HEK293 (cell line): ENCODE results near the gene PPFIA4.

Experiments used
- CTCF ChIA-PET: fragments of 350-600 bp; formaldehyde crosslinking; extraction: SDS; loops from one replicate; lab custom pipeline; 2021; ENCODE audit warnings: antibody characterized with exemption; lab: Yijun Ruan, JAX
- POLR2A ChIA-PET: fragments of 300-600 bp; formaldehyde crosslinking; extraction: SDS; loops from one replicate; lab custom pipeline; 2020; ENCODE audit warnings: antibody characterized with exemption, inconsistent platforms; lab: Yijun Ruan, JAX
- H3K27ac ChIP-seq: fragments of 200-500 bp; sonication (Bioruptor generic); 2 replicates; pipeline ENCODE4 v1.5.1; 2014; ENCODE audit warnings: low read depth, low read length, control low read depth, inconsistent platforms; ENCODE audit errors: extremely low read depth
- H3K36me3 ChIP-seq, 2 experiments: fragments of 200-500 bp in 1 of 2; sonication (Bioruptor generic) in 1 of 2; 1 replicate in 1 of 2; 2 replicates in 1 of 2; pipeline ENCODE4 v1.5.1; 2014 to 2017; ENCODE audit warnings: inconsistent platforms in 2 of 2, low read length in 2 of 2; ENCODE audit not compliant: control insufficient read depth in 2 of 2, insufficient read depth in 1 of 2
- H3K4me1 ChIP-seq: fragments of 200-500 bp; sonication (Bioruptor generic); 2 replicates; pipeline ENCODE4 v1.5.1; 2014; ENCODE audit warnings: mild to moderate bottlenecking, low read length, inconsistent platforms; ENCODE audit not compliant: control insufficient read depth, insufficient read depth
- H3K4me3 ChIP-seq: 2 replicates; pipeline ENCODE4 v1.5.1; 2011; ENCODE audit warnings: low read depth, mild to moderate bottlenecking, control low read depth, low read length, moderate library complexity
- H3K9me3 ChIP-seq: fragments of 200-500 bp; sonication (Bioruptor generic); 2 replicates; pipeline ENCODE4 v1.5.1; 2014; ENCODE audit warnings: low read depth, low read length, inconsistent platforms; ENCODE audit not compliant: control insufficient read depth, insufficient read depth
- GLIS2 ChIP-seq: fragments of 450-650 bp; formaldehyde crosslinking; IDR thresholded peaks from 2 replicates; pipeline ENCODE4 v1.5.1; 2016; ENCODE audit warnings: missing biosample characterization, missing genetic modification characterization
- OVOL3 ChIP-seq: fragments of 450-650 bp; formaldehyde crosslinking; IDR thresholded peaks from 2 replicates; pipeline ENCODE4 v1.5.1; 2016; ENCODE audit warnings: missing biosample characterization, missing genetic modification characterization
- PRDM2 ChIP-seq: fragments of 450-650 bp; formaldehyde crosslinking; IDR thresholded peaks from 2 replicates; pipeline ENCODE4 v1.5.1; 2016; ENCODE audit warnings: missing biosample characterization, missing genetic modification characterization, borderline replicate concordance
- RBAK ChIP-seq: fragments of 450-650 bp; formaldehyde crosslinking; IDR thresholded peaks from 2 replicates; pipeline ENCODE4 v1.5.1; 2016; ENCODE audit warnings: missing biosample characterization, missing genetic modification characterization
- SCRT2 ChIP-seq: fragments of 450-650 bp; formaldehyde crosslinking; IDR thresholded peaks from 2 replicates; pipeline ENCODE4 v1.5.1; 2016; ENCODE audit warnings: missing biosample characterization, missing genetic modification characterization
- TCF7L2 ChIP-seq: IDR thresholded peaks from 2 replicates; pipeline ENCODE4 v1.6.1; 2011; ENCODE audit warnings: low read depth, mild to moderate bottlenecking, inconsistent platforms, low read length, moderate library complexity, borderline replicate concordance
- YY2 ChIP-seq: fragments of 450-650 bp; formaldehyde crosslinking; IDR thresholded peaks from 2 replicates; pipeline ENCODE4 v1.5.1; 2016; ENCODE audit warnings: missing biosample characterization, missing genetic modification characterization
- ZBTB49 ChIP-seq: fragments of 450-650 bp; formaldehyde crosslinking; IDR thresholded peaks from 2 replicates; pipeline ENCODE4 v1.5.1; 2016; ENCODE audit warnings: missing biosample characterization, missing genetic modification characterization, low read depth
- ZNF175 ChIP-seq: fragments of 450-650 bp; formaldehyde crosslinking; IDR thresholded peaks from 2 replicates; pipeline ENCODE4 v1.5.1; 2016; ENCODE audit warnings: missing biosample characterization, missing genetic modification characterization
- ZNF184 ChIP-seq: fragments of 450-650 bp; IDR thresholded peaks from 2 replicates; pipeline ENCODE4 v1.5.1; 2018; ENCODE audit warnings: missing biosample characterization, mild to moderate bottlenecking, missing genetic modification characterization
- ZNF248 ChIP-seq: fragments of 450-650 bp; formaldehyde crosslinking; IDR thresholded peaks from 2 replicates; pipeline ENCODE4 v1.5.1; 2017; ENCODE audit warnings: missing biosample characterization, missing genetic modification characterization
- ZNF335 ChIP-seq: fragments of 450-650 bp; formaldehyde crosslinking; conservative IDR thresholded peaks from 2 replicates; pipeline ENCODE4 v1.5.1; 2016; ENCODE audit warnings: missing biosample characterization, missing genetic modification characterization
- ZNF366 ChIP-seq: fragments of 450-650 bp; formaldehyde crosslinking; conservative IDR thresholded peaks from 2 replicates; pipeline ENCODE4 v1.5.1; 2016; ENCODE audit warnings: missing biosample characterization, missing genetic modification characterization
- ZNF473 ChIP-seq: fragments of 450-650 bp; formaldehyde crosslinking; IDR thresholded peaks from 2 replicates; pipeline ENCODE4 v1.5.1; 2017; ENCODE audit warnings: missing biosample characterization, missing genetic modification characterization
- ZNF514 ChIP-seq: fragments of 450-650 bp; formaldehyde crosslinking; IDR thresholded peaks from 2 replicates; pipeline ENCODE4 v1.5.1; 2016; ENCODE audit warnings: missing biosample characterization, missing genetic modification characterization
- ZNF791 ChIP-seq: fragments of 450-650 bp; formaldehyde crosslinking; IDR thresholded peaks from 2 replicates; pipeline ENCODE4 v1.5.1; 2016; ENCODE audit warnings: missing biosample characterization, missing genetic modification characterization
- ZSCAN5A ChIP-seq: fragments of 450-650 bp; formaldehyde crosslinking; IDR thresholded peaks from 2 replicates; pipeline ENCODE4 v1.5.1; 2016; ENCODE audit warnings: missing biosample characterization, missing genetic modification characterization

Gene PPFIA4

DNA sequence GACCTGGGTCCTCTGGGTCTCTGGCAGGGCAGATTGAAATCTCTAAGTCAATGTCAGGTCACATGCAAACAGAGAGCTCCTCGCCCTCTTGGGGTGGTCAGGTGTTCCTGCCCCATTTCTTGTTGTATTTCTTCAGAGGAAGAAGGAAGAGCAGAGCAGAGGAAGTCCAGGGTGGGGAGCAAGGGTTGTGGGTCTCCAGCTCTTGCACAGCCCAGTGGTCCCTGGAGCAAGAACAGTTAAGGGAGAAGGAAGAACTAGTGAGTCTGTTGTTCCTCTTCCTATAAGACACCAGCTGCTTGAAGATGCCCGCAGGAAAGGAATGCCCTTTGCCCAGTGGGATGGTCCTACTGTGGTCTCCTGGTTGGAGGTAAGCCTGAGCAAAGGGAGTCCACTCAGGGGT lies 33.2 kb downstream of the PPFIA4 start (continued):
- TF ChIP-seq PRDM2 (tag by site-specific recombination) (no peak), ZBTB49 (tag by site-specific recombination) (no peak), ZSCAN5A (tag by site-specific recombination) (no peak), RBAK (tag by site-specific recombination) (no peak), ZNF514 (tag by site-specific recombination) (no peak)

GRCh38 chr1:203060115-203060514 lies 33.8 kb downstream of the PPFIA4 start:
- POLR2A ChIA-PET = no interaction called here
- Histone ChIP-seq H3K4me1 (no peaks in the 10 kb centered on the region), H3K9me3 (no peaks in the 10 kb centered on the region), H3K4me3 (no peak overlapping the region), H3K27ac (no peak overlapping the region), H3K36me3 (no peaks in the 10 kb centered on the region)
- CTCF ChIA-PET = interaction anchor here (12.9 kb wide), 1 partner anchor 19 kb away, joined by 169 read pairs; no protein-coding TSS in a partner anchor
- no peak for TF ChIP-seq ZNF184
- TF ChIP-seq ZNF366 (tag by site-specific recombination) = no peak
- TF ChIP-seq TCF7L2 = no peak
- TF ChIP-seq ZNF175 (tag by site-specific recombination) = no peak
- no peak for TF ChIP-seq ZNF791 (tag by site-specific recombination)
- TF ChIP-seq OVOL3 = no peak
- TF ChIP-seq ZNF335 (tag by site-specific recombination) = no peak
- no peak for TF ChIP-seq GLIS2
- TF ChIP-seq ZNF248 (tag by site-specific recombination) = no peak
- TF ChIP-seq YY2 (tag by site-specific recombination) = no peak
- TF ChIP-seq ZNF473 (tag by site-specific recombination) = no peak
- no peak for TF ChIP-seq SCRT2 (tag by site-specific recombination)
